Tibial nerve (tissue), 4 donors: ENCODE measurements around the gene KSR1.

Experiments used
- EP300 ChIP-seq, 2 donors: sonication (generic); formaldehyde crosslinking; IDR thresholded peaks; one replicate each; pipeline ENCODE4 v1.6.1; 2017; ENCODE audit warnings: antibody characterized with exemption in 2 of 2, mild to moderate bottlenecking in 1 of 2
- POLR2A ChIP-seq, 2 donors: fragments of 450-650 bp; IDR thresholded peaks; one replicate each; pipeline ENCODE4 v1.6.1; 2017; ENCODE audit warnings: antibody characterized with exemption in 2 of 2, mild to moderate bottlenecking in 2 of 2, moderate library complexity in 2 of 2
- TF ChIP-seq, protein P1 (sequence below), 5 experiments: fragments of 200-600 bp in 3 of 5; fragments of 450-650 bp in 2 of 5; sonication (generic) in 3 of 5; IDR thresholded peaks; one replicate each; pipeline ENCODE4 v1.5.1; 2016 to 2019; ENCODE audit warnings: antibody characterized with exemption in 5 of 5, mild to moderate bottlenecking in 3 of 5, moderate library complexity in 2 of 5

DNA sequence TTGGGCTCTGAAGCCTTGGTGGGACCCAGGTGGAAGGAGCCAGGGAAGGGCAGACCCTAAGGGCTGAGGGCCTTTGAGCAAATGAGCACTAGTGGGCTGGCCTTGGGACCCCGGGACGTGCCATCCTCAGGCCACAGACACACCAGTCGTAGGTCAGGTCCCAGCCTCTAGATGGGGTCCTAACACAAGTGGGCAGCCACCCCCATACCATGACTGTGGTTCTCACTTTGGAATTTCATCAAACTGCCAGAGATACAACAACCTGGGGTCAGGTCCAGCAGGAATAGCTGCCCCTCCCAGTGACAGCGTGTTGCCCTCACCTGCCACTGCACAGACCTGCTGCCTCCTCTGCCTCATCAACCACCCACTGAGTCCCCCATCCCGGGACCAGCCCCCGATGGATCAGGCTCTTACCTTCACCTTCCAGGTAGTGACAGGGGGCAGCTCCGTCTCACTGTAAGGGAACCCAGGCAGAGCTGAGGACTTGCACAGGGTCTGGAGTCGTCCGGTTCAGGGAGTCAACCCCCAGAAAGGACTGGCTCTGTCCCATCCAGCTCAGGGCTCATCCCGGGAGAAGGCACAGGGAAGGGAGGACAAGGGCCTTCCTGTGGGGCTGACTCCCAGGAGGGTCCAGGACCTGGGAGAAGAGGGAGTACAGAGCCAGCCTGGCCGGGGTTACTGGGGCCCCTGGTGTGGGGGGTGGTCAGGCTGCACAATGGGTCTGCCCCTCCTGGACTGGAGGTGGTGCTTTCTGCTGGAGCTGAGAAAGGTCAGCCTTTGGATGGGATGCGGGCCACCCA, 214.7 kb downstream of the KSR1 start:
- no peak for TF ChIP-seq EP300 (IDR thresholded peaks at IDR 0.05)
- TF ChIP-seq, protein P1, sequence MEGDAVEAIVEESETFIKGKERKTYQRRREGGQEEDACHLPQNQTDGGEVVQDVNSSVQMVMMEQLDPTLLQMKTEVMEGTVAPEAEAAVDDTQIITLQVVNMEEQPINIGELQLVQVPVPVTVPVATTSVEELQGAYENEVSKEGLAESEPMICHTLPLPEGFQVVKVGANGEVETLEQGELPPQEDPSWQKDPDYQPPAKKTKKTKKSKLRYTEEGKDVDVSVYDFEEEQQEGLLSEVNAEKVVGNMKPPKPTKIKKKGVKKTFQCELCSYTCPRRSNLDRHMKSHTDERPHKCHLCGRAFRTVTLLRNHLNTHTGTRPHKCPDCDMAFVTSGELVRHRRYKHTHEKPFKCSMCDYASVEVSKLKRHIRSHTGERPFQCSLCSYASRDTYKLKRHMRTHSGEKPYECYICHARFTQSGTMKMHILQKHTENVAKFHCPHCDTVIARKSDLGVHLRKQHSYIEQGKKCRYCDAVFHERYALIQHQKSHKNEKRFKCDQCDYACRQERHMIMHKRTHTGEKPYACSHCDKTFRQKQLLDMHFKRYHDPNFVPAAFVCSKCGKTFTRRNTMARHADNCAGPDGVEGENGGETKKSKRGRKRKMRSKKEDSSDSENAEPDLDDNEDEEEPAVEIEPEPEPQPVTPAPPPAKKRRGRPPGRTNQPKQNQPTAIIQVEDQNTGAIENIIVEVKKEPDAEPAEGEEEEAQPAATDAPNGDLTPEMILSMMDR (IDR thresholded peaks at IDR 0.05) = no peak
- TF ChIP-seq POLR2A (IDR thresholded peaks at IDR 0.05) = no peak
